OCI-LY7 (cell line): ENCODE data around the gene PDE8B.

Source experiments
- EZH2phosphoT487 ChIP-seq: fragments of 200-600 bp; sonication (generic); IDR thresholded peaks from 2 replicates; pipeline ENCODE4 v1.6.1; 2018; ENCODE audit warnings: low read depth, borderline replicate concordance, mild to moderate bottlenecking, mixed run types, antibody characterized with exemption, low read length, moderate library complexity, mixed read lengths
- TF ChIP-seq, protein P1 (sequence below): fragments of 200-600 bp; sonication (generic); conservative IDR thresholded peaks from 2 replicates; pipeline ENCODE4 v1.5.1; 2014; ENCODE audit warnings: mild to moderate bottlenecking, antibody characterized with exemption, low read length, moderate library complexity, mixed read lengths

DNA sequence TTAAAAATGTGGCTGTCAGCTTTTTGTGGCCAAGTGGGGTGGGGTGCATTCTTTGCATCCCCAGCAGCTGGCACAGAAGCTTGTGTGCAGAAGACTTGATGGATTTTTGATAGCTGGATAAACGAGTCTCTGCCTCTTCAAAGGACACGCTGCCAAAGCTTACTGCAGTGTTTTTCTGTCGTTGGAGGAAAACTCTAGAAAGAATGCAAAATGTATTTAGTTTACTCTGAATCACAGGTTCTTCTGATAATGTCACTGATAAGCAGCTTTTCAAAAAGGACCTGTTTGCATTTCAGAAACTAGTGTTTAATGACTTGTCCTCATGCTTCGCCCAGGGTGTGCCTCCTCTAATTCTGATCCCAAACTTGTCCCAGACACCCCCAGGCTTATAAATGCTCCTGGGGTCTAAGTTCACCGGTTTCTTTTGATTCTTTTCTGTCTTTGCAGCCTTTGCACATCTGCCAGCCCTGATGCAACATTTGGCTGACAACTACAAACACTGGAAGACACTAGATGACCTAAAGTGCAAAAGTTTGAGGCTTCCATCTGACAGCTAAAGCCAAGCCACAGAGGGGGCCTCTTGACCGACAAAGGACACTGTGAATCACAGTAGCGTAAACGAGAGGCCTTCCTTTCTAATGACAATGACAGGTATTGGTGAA, 215.6 kb downstream of the PDE8B start:
- TF ChIP-seq, protein P1, sequence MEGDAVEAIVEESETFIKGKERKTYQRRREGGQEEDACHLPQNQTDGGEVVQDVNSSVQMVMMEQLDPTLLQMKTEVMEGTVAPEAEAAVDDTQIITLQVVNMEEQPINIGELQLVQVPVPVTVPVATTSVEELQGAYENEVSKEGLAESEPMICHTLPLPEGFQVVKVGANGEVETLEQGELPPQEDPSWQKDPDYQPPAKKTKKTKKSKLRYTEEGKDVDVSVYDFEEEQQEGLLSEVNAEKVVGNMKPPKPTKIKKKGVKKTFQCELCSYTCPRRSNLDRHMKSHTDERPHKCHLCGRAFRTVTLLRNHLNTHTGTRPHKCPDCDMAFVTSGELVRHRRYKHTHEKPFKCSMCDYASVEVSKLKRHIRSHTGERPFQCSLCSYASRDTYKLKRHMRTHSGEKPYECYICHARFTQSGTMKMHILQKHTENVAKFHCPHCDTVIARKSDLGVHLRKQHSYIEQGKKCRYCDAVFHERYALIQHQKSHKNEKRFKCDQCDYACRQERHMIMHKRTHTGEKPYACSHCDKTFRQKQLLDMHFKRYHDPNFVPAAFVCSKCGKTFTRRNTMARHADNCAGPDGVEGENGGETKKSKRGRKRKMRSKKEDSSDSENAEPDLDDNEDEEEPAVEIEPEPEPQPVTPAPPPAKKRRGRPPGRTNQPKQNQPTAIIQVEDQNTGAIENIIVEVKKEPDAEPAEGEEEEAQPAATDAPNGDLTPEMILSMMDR, result no peak
- no peak for TF ChIP-seq EZH2phosphoT487
